ENCODE results near the gene GALNT7. TPM values are rescaled to one million over a fixed set of nuclear protein-coding genes. Genes with fewer than 3 reads are reported as not detected.
"Not testable (repeated sequence)": the region's sequence is repeated elsewhere in the genome, so short reads cannot be mapped to it uniquely, and the experiment has no call there.

Gene GALNT7
- total RNA-seq, 1 donor from 2014 or later: 25.9 TPM

DNA sequence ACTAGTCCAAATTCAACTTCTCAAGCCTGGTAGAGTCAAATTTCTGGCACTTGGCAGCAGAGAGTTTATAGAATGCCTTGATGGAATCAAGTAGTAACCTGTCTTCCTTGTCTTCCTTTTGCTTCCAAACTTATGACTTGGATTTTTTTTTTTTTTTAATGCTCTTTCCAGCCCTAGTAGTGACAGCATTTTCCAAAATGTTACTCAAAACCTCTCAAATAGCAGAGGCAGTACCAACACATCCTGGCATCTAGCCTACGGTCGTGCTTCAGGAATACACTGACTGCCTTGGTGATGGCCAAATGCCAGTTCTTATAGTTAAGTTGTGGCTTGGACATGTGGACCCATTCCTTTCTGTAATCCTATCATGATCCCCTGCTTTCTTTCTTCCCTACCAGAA is 46.0 kb downstream of the GALNT7 start:
- no peaks in the 10 kb centered on the region for H3K36me3 Mint-ChIP-seq (ENCODE audit: low read depth)
- DNase-seq: no peak
- intact Hi-C loops (cut with micrococcal nuclease): no loop called here
- H3K4me3 Mint-ChIP-seq: no peak overlapping the region
- H3K27ac Mint-ChIP-seq: no peak overlapping the region
- H3K27me3 Mint-ChIP-seq: no peaks in the 10 kb centered on the region
- H3K9me3 Mint-ChIP-seq: no peaks in the 10 kb centered on the region
- H3K4me1 Mint-ChIP-seq: peaks cover 14% of the 10 kb centered on the region

GRCh38 chr4:173217075-173217474 is 48.5 kb downstream of the GALNT7 start:
- H3K27ac Mint-ChIP-seq: no peak overlapping the region
- peaks cover 8% of the 10 kb centered on the region for H3K4me1 Mint-ChIP-seq
- no peak overlapping the region for H3K4me3 Mint-ChIP-seq
- intact Hi-C loops (cut with micrococcal nuclease): no loop called here
- no peaks in the 10 kb centered on the region for H3K36me3 Mint-ChIP-seq (ENCODE audit: low read depth)
- no peak for DNase-seq
- H3K9me3 Mint-ChIP-seq: no peaks in the 10 kb centered on the region
- H3K27me3 Mint-ChIP-seq: no peaks in the 10 kb centered on the region

DNA sequence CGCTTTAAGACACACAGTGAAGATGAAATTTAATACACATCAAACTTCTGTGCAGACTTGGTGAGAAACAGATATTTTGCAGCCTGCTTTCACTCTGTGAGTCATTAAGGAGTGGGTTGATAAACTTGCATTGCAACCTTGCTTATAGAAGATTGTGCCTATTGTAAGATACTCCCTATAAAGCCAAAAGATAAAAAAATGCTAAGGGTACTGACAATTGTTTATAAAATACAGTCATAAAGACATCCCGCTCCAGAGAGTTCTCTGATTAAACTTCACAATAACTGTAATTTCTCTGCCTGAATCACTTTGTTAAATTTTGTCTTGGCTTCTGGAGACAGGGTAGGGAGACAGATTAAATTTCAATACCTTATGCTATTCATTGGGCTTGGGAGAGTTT is 49.1 kb downstream of the GALNT7 start:
- intact Hi-C loops (cut with micrococcal nuclease): no loop called here
- Mint-ChIP-seq H3K4me3 (no peak overlapping the region), H3K9me3 (no peaks in the 10 kb centered on the region), H3K27ac (no peak overlapping the region), H3K4me1 (peaks cover 8% of the 10 kb centered on the region), H3K27me3 (no peaks in the 10 kb centered on the region), H3K36me3 (ENCODE audit: low read depth) (no peaks in the 10 kb centered on the region)
- DNase-seq: no peak

DNA sequence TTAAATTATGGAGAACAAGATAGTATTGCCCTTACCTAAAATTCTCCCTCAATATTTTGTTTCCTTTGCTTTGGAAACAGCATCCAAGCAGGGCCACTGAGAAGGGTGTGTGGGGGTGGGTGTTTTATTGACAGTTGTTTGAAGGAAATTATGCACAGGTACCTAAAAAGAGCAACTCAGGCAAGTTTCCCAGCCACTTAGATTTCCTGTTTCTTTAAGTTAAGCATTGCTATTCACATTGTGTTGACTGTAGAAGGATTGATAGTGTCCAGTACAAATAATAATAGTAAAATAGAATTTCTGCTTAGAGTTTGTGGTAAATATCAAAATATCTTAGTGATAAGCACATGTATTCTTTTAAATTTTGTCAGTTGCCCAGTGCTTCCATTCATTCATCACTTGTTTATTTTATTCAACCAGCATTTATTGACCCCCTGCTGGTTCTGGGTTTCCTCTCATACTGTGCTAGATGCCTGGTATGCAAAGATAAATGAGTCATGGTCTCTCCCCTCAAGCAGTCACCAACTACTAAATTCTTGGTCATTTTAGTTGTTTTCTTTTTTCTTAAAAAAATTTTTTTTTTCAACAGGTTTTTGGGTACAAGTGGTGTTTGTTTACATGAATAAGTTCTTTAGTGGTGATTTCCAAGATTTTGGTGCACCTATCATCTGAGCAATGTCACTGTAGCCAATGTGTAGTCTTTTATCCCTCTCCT is 50.0 kb downstream of the GALNT7 start:
- H3K9me3 Mint-ChIP-seq: no peaks in the 10 kb centered on the region
- peaks cover 8% of the 10 kb centered on the region for H3K4me1 Mint-ChIP-seq
- DNase-seq: no peak
- H3K36me3 Mint-ChIP-seq (ENCODE audit: low read depth): no peaks in the 10 kb centered on the region
- H3K27me3 Mint-ChIP-seq: no peaks in the 10 kb centered on the region
- no peak overlapping the region for H3K4me3 Mint-ChIP-seq
- no peak overlapping the region for H3K27ac Mint-ChIP-seq
- intact Hi-C loops (cut with micrococcal nuclease): no loop called here

- H3K4me1 Mint-ChIP-seq; H3K4me3 Mint-ChIP-seq; H3K36me3 Mint-ChIP-seq (ENCODE audit: low read depth); H3K9me3 Mint-ChIP-seq; intact Hi-C loops (cut with micrococcal nuclease); H3K27ac Mint-ChIP-seq; H3K27me3 Mint-ChIP-seq; DNase-seq: not testable (repeated sequence)
Measured at GRCh38 chr4:173219126-173219437, 50.5 kb downstream of the GALNT7 start.

DNA sequence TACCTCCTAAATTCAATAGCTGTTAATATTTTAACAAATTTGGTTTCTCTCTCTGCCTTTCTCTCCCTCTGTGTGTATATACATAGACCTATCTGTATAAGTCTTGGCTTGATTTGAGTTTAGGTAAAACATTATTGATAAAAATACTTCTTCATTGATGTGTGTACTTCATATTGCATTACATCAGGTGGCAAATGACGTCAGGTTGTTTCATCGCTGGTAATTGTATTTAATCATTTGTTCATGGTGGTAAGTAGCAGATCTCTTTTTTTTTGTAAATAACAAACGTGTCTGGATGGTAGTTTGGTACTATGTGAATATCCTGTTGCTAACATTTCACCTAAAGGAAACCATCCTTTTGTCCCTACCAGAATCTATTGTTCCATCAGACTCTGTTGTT is 55.1 kb downstream of the GALNT7 start:
- H3K4me1 Mint-ChIP-seq: peaks cover 2% of the 10 kb centered on the region
- H3K9me3 Mint-ChIP-seq: no peaks in the 10 kb centered on the region
- no peak overlapping the region for H3K27ac Mint-ChIP-seq
- intact Hi-C loops (cut with micrococcal nuclease): no loop called here
- no peaks in the 10 kb centered on the region for H3K36me3 Mint-ChIP-seq (ENCODE audit: low read depth)
- no peak overlapping the region for H3K4me3 Mint-ChIP-seq
- H3K27me3 Mint-ChIP-seq: no peaks in the 10 kb centered on the region
- no peak for DNase-seq

DNA sequence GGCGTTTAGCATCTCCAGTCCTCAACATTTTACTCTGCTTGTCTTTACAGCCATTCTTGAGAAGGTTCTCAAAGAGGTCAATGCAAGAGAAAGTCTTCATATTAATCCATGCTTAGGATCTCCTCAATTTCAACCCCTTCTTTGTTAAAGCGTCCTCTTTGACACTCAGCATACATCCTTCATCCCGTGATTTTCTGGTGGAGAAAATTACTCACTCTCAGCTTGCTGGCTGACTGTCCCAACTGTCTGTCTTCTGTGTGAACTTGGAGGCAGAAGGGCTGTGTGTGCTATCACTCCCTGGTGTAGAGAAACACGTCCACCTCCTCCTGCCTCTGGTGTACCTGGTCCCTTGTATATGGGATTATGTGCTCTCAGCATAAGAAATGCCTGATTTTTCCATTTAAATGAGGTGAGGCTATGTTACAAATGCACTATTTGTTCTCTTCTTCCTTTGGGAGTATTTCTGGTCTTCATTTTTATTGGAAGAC is 57.8 kb downstream of the GALNT7 start:
- Mint-ChIP-seq H3K27me3 (no peaks in the 10 kb centered on the region), H3K9me3 (no peaks in the 10 kb centered on the region), H3K27ac (no peak overlapping the region), H3K4me1 (no peaks in the 10 kb centered on the region), H3K36me3 (ENCODE audit: low read depth) (no peaks in the 10 kb centered on the region), H3K4me3 (no peak overlapping the region)
- DNase-seq: no peak
- intact Hi-C loops (cut with micrococcal nuclease): no loop called here

DNA sequence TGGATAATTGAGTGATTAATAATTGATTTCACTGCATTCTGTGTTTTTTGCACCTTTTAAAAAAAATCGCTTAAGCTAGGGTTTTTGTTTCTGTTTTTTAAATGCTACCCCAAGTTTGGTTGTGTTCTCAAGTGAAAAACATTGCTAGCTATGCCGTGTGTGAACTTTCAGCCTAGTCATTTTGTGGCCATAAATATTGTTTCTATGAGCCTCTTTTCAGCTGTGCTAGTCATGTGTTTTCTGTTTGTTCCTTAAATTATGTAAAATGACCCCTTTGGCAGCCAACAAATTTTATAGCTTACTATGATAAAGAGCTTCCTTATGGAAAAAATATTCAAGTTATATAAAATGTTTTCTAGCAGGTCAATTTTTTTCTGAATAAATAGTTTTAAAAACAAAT is 59.1 kb downstream of the GALNT7 start:
- Mint-ChIP-seq H3K27ac (no peak overlapping the region), H3K27me3 (no peaks in the 10 kb centered on the region), H3K4me3 (no peak overlapping the region), H3K36me3 (ENCODE audit: low read depth) (no peaks in the 10 kb centered on the region), H3K9me3 (no peaks in the 10 kb centered on the region), H3K4me1 (no peaks in the 10 kb centered on the region)
- no peak for DNase-seq
- intact Hi-C loops (cut with micrococcal nuclease): no loop called here

GRCh38 chr4:173230062-173230461 is 61.5 kb downstream of the GALNT7 start:
- no peaks in the 10 kb centered on the region for H3K27me3 Mint-ChIP-seq
- no peak overlapping the region for H3K27ac Mint-ChIP-seq
- H3K4me1 Mint-ChIP-seq: no peaks in the 10 kb centered on the region
- H3K36me3 Mint-ChIP-seq (ENCODE audit: low read depth): no peaks in the 10 kb centered on the region
- DNase-seq: no peak
- no peak overlapping the region for H3K4me3 Mint-ChIP-seq
- intact Hi-C loops (cut with micrococcal nuclease): no loop called here
- no peaks in the 10 kb centered on the region for H3K9me3 Mint-ChIP-seq

DNA sequence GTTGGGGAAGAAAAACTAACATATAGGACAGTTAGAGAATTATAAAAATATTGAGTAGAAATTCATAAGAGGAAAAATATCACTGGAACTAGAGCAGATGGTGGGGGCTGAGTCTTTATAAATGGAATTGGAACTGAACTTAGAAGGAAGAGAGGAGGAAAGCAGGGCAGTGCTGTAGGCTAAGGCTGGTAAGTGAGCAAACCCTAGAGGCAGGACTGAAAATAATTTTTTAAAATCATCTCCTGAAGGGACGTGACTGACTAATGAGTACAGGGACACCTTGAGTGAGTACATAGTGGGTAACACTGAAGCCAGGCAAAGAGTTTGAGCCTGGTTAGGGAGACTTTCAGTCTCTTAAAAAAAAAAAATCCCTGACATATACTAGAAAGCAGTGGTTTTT is 63.3 kb downstream of the GALNT7 start:
- intact Hi-C loops (cut with micrococcal nuclease): no loop called here
- no peak for DNase-seq
- H3K27me3 Mint-ChIP-seq: no peaks in the 10 kb centered on the region
- no peak overlapping the region for H3K27ac Mint-ChIP-seq
- H3K4me3 Mint-ChIP-seq: no peak overlapping the region
- no peaks in the 10 kb centered on the region for H3K36me3 Mint-ChIP-seq (ENCODE audit: low read depth)
- H3K4me1 Mint-ChIP-seq: no peaks in the 10 kb centered on the region
- H3K9me3 Mint-ChIP-seq: no peaks in the 10 kb centered on the region

DNA sequence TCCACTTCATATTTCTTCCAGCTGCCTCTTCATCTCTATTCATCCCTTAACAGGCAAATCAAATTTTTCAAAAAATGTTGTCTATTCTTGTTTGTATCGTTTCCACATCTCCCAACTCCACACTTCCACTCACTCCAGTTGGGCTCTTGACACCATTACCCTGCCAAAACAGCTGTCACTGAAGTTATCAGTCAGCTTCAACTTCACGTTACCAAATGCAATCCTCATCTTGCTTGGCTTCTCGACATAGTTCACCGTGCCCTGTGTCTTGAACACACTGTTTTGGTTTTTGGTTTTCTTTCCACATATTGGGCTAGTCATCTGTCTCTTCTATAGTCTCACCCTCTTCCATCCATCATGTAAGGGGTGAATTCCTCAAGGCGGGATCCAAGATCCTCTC is 65.2 kb downstream of the GALNT7 start:
- intact Hi-C loops (cut with micrococcal nuclease): no loop called here
- H3K36me3 Mint-ChIP-seq (ENCODE audit: low read depth): no peaks in the 10 kb centered on the region
- H3K4me1 Mint-ChIP-seq: no peaks in the 10 kb centered on the region
- no peaks in the 10 kb centered on the region for H3K9me3 Mint-ChIP-seq
- DNase-seq: no peak
- H3K27ac Mint-ChIP-seq: no peak overlapping the region
- no peak overlapping the region for H3K4me3 Mint-ChIP-seq
- no peaks in the 10 kb centered on the region for H3K27me3 Mint-ChIP-seq

DNA sequence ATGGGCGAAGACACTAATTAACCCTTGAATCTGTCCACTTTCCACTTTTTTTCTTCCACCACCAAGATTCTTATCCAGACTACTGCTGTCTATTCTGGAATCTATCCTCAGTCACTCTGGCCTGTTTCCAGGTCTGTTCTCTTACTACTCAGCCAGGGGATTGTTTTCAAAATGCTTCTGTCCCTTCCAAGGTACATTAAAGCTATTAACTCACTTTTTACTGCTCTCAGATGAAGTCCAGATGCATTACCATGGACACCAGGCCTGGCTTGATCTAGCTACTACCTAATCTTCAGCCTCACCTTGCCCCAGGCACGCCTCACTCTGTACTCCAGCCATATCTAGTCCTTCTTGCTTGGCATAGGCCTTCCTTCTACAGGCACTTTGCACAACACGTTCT is 66.4 kb downstream of the GALNT7 start:
- H3K27ac Mint-ChIP-seq: no peak overlapping the region
- H3K36me3 Mint-ChIP-seq (ENCODE audit: low read depth): no peaks in the 10 kb centered on the region
- H3K4me1 Mint-ChIP-seq: no peaks in the 10 kb centered on the region
- no peak for DNase-seq
- no peaks in the 10 kb centered on the region for H3K9me3 Mint-ChIP-seq
- intact Hi-C loops (cut with micrococcal nuclease): no loop called here
- no peak overlapping the region for H3K4me3 Mint-ChIP-seq
- H3K27me3 Mint-ChIP-seq: no peaks in the 10 kb centered on the region

- no peak for DNase-seq
- Mint-ChIP-seq H3K9me3 (no peaks in the 10 kb centered on the region), H3K27me3 (no peaks in the 10 kb centered on the region), H3K36me3 (ENCODE audit: low read depth) (no peaks in the 10 kb centered on the region), H3K4me1 (no peaks in the 10 kb centered on the region), H3K27ac (no peak overlapping the region), H3K4me3 (no peak overlapping the region)
- intact Hi-C loops (cut with micrococcal nuclease): no loop called here
Measured at GRCh38 chr4:173236301-173236700, 67.7 kb downstream of the GALNT7 start.

GRCh38 chr4:173237152-173237551 is 68.5 kb downstream of the GALNT7 start:
- H3K4me3 Mint-ChIP-seq: no peak overlapping the region
- H3K9me3 Mint-ChIP-seq: no peaks in the 10 kb centered on the region
- no peak for DNase-seq
- H3K36me3 Mint-ChIP-seq (ENCODE audit: low read depth): no peaks in the 10 kb centered on the region
- no peak overlapping the region for H3K27ac Mint-ChIP-seq
- no peaks in the 10 kb centered on the region for H3K4me1 Mint-ChIP-seq
- no peaks in the 10 kb centered on the region for H3K27me3 Mint-ChIP-seq
- intact Hi-C loops (cut with micrococcal nuclease): no loop called here

DNA sequence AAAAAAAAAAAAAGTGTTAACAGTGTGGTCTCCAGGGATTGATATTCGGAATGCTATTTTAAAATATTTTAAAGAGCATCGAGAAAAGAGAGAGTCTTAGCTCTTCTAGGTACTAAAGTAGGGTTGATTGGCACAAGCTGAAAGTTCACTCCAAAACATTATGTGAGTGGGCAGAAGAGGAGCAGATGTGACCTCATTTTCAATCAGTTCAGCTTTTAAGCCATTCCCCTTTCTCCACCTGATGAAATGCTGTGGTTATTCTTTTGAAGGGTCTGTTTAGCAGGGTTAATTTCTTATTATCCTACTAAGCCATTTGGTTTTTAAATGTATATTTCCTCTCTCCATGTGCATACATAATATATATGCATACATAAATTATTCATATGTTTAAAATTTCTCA is 69.2 kb downstream of the GALNT7 start:
- no peak overlapping the region for H3K27ac Mint-ChIP-seq
- H3K36me3 Mint-ChIP-seq (ENCODE audit: low read depth): no peaks in the 10 kb centered on the region
- no peak overlapping the region for H3K4me3 Mint-ChIP-seq
- H3K4me1 Mint-ChIP-seq: peaks cover 5% of the 10 kb centered on the region
- intact Hi-C loops (cut with micrococcal nuclease): no loop called here
- H3K27me3 Mint-ChIP-seq: no peaks in the 10 kb centered on the region
- no peak for DNase-seq
- no peaks in the 10 kb centered on the region for H3K9me3 Mint-ChIP-seq
